DMS153 treated with DMSO at 0.1 percent for 48 hours (cell line): ENCODE data around the gene TMEM117.
"Not testable (repeated sequence)": the region's sequence is repeated elsewhere in the genome, so short reads cannot be mapped to it uniquely, and the experiment has no call there.

Experiments
- DNase-seq: peaks from one replicate; lab custom pipeline; 2025; ENCODE audit not compliant: unreplicated experiment; lab: John Stamatoyannopoulos, UW

The TMEM117 gene

DNA sequence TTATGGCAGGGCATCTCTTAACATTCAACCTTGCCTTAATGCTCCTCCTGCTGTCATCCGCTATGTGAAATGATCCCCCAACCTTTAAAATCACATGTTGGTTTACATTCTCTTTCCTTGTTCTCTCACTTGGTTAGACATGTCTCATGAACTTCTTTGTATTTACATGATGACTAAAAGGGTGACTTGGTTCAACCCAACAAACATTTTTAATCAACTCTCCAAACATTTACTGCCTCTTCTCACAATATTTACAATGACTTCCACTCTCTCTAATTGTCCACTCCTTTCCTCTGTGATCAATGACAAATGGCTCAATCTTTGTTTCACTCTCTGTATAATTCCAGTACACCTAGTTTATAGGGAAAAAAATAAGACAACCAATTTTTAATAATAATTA, 534.1 kb downstream of the TMEM117 start:
- DNase-seq = no peak

DNA sequence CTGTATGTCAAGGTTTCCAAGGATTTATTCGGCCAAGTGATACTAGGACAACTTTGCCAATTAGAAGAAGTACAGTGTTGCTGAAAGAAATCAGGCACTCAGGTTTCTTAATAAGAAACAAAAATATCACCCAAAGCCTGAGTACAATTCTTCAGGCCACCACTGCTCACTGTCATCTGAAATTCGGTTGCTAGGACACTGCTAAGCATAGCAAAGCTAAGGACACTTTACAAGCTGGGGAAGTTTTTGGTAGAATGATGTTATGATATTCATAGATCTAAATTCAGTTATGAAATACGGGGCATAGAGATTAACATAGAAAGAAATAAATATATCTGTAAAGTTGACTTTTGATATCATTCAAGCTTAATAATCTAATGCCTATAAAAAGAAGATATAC, 535.1 kb downstream of the TMEM117 start:
- DNase-seq = no peak

GRCh38 chr12:44372259-44372658, 536.4 kb downstream of the TMEM117 start:
- no peak for DNase-seq

DNA sequence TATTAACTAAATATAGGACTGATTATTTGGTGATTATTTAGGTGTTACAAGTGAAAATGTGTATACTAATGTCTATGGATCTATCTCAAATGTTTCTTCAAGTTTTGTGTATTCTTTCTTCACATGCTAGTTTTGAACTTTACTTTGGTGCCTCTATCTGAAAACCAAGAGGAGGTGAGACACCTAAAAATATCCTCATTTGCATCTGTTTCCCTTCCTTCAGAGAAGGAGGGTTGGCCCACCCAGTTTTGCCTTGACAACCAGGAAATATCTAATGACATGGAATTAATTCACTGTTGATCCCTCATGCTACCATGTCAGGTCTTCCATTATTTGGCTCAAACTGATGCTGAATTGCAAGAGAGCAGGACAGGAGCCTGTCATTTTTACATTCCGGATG, 539.8 kb downstream of the TMEM117 start:
- DNase-seq = no peak

- peak; percentile 79 for DNase-seq
Measured at GRCh38 chr12:44377443-44378187, 541.7 kb downstream of the TMEM117 start.

DNA sequence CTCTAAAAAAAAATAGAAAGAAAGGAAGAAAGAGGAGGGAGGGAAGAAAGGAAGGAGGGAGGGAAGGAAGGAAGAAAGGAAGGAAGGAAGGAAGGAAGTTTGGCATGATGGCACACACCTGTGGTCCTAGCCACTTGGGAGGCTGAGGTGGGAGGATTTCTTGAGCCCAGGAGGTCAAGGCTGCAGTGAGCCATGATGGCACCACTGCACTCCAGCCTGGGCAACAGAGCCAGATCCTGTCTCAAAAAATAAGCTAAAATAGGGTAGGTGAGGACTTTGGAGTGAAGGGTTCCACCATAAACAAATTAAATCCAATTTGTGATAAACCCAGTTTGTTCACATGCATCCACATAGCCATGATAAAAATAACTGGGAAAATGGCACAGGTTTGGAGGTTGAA, 543.2 kb downstream of the TMEM117 start:
- DNase-seq = not testable (repeated sequence)

GRCh38 chr12:44379831-44380230, 544.0 kb downstream of the TMEM117 start:
- DNase-seq = no peak

GRCh38 chr12:44380861-44381260, 545.0 kb downstream of the TMEM117 start:
- DNase-seq = no peak

GRCh38 chr12:44381341-44381740, 545.5 kb downstream of the TMEM117 start:
- no peak for DNase-seq

- DNase-seq = no peak
Measured at GRCh38 chr12:44384136-44384535, 548.3 kb downstream of the TMEM117 start.

GRCh38 chr12:44385964-44386363, 550.1 kb downstream of the TMEM117 start:
- no peak for DNase-seq

DNA sequence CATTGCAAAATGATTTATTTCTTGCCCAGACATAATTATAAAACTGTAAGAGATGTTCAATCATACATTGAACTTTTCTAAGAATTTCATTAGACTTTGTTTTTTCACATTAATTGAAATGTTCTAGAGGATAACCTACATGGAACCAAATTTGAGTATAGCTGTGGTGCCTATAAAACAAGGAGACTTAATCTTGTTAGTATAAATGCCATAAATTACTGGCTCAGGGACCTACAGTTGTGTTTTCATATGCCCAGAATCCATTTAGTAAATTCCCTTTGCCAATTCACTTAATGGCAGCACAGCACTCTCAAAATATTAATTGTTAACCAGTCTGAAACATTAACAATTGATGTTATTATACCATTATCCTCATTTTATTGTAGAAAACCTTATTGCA, 551.7 kb downstream of the TMEM117 start:
- no peak for DNase-seq

DNA sequence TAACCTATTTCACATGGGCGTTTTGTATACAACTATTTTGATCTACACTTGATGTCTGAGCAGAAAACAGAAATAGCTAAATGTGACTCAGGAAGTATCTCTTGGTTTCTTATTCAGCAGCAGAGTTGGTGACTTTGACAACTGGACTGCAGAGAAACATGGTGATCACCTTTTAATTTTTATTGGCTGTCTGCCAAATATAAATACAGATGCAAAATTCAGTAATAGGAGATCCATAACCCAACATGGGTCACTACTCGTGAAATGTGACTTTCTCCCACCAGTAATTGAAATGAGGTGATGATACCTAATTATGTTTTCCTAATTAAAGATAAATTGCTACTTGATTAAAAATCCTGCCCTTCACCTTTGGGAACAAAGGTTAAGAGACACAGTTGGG, 553.2 kb downstream of the TMEM117 start:
- no peak for DNase-seq

DNA sequence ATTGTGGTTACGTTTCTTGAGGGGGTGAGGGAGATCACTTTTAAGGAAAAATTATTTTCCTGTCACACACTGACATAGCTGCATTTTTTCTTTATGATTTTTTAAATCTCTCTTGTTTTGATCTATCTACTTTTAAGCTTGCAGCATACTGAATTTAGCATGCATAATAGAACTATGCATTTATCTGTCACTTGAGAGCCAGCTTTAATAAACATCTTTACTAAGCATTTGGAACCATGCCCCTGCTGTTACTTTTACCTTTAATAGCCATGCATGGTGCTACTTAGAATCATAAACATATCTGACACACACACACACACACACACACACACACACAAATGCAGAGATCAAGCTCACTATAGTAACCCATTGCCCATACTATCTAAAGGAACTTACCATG, 554.0 kb downstream of the TMEM117 start:
- no peak for DNase-seq

- DNase-seq = no peak
Measured at GRCh38 chr12:44397631-44398030, 561.8 kb downstream of the TMEM117 start.

DNA sequence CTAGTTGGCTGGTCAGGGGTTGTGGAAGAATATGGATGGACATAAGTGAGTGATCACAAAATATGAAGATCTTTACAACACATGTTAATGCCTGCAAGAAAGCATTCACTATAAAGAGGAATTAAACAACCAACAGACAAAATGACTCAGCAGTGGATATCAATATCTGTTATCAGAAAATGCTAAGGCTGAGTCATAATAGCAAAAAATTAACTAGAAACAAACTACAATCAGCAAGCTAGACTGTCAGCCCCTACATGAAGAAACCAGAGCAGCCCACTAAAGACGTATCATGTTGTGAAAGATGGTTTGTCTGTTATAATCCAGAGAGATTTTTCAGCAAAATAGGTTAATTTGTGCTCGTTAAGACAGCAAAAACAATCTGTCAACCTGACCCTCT, 567.3 kb downstream of the TMEM117 start:
- DNase-seq = no peak

DNA sequence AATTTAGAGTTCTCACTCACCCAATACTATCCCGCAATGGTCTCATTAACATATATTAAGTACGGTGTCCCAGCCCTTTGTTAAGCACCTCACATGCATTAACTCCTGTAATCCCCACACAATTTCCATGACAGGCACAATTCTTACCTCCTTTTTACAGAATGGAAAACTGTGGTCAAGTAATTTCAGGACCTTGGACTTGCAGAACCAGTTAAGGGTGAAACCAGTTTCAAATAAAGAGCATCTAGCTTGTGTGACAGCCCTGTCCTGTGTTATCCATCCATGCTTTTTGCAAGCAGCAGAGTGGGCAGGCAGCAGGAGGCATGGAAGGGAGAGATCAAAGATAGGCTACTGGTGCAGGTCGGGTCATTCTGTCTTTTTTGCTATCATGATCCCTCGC, 569.4 kb downstream of the TMEM117 start:
- DNase-seq = no peak

GRCh38 chr12:44422559-44422958, 586.7 kb downstream of the TMEM117 start:
- no peak for DNase-seq

GRCh38 chr12:44428825-44429224, 592.9 kb downstream of the TMEM117 start:
- no peak for DNase-seq

DNA sequence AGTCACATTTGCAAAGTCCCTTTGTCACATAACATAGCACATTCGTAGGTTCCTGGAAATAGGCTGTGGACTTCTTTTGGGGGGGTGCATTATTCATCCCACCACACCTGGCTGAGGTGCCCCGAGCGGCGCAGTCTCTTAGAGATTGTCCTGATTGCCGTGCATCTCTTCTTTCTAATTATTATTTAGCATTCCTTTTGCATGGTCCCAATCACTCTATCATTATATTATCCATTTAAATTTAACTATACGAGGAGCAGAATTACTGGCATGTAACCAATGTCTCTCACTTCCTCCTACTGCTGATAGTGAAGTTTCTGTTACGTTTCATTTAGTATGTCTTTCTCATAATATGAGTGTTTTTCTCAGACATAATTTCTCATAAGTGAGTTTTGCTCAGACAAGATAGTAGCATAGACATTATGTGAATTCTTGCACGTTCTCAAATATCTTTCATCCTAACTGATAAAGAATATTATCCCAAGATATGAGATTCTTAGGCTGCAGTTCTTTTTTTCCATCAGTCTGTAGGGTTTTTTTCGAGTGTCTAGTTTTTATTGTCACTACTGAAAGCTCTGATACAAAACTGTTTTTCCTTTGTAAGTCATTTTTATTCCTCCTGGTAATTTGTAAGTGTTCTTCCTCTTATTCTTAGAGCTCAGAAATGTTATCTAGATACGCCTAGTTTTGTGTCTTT, 595.9 kb downstream of the TMEM117 start:
- no peak for DNase-seq

DNA sequence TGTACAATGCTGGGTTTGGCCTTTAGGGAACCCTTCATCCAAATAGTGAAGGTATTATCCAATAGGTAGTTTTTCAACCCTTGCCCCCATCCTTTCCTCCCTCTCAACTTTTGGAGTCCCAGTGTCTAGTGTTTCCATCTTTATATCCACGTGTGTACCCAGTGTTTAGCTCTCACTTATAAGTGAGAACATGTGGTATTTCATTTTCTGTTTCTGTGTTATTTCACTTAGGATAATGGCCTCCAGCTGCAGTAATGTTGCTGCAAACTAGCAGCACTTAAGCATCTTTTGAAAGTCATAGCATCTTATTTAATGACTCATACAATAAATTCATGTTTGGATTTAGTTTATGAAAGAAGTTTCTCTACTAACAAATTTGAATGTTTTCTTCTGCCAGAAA, 597.8 kb downstream of the TMEM117 start:
- no peak for DNase-seq

GRCh38 chr12:44436756-44437155, 600.9 kb downstream of the TMEM117 start:
- DNase-seq = no peak
